HG03175 (cell line): Measurements from ENCODE around the gene CBARP.

ENCODE experiments used
- ATAC-seq: cut with Tn5 transposase; IDR thresholded peaks from one replicate; pipeline ENCODE4 v1.9.1; 2021; ENCODE audit warnings: mild to moderate bottlenecking, moderate library complexity; ENCODE audit not compliant: unreplicated experiment

The CBARP gene

GRCh38 chr19:1266129-1266915 lies 28.5 kb upstream of the CBARP start:
- ATAC-seq = peak; percentile 31

GRCh38 chr19:1265615-1266128 lies 27.9 kb upstream of the CBARP start:
- ATAC-seq = no peak

GRCh38 chr19:1264801-1265614 lies 27.2 kb upstream of the CBARP start:
- no peak for ATAC-seq

- ATAC-seq = no peak
Measured at GRCh38 chr19:1263188-1263587, 25.4 kb upstream of the CBARP start.

- no peak for ATAC-seq
Measured at GRCh38 chr19:1262623-1263123, 24.9 kb upstream of the CBARP start.

- ATAC-seq = no peak
Measured at GRCh38 chr19:1261798-1262622, 24.2 kb upstream of the CBARP start.

- ATAC-seq = no peak
Measured at GRCh38 chr19:1261538-1261797, 23.7 kb upstream of the CBARP start.

GRCh38 chr19:1260749-1261537 lies 23.1 kb upstream of the CBARP start:
- ATAC-seq = peak; percentile 55

- ATAC-seq = peak; percentile 18
Measured at GRCh38 chr19:1259876-1260748, 22.3 kb upstream of the CBARP start.

GRCh38 chr19:1259206-1259875 lies 21.5 kb upstream of the CBARP start:
- peak; percentile 33 for ATAC-seq

- ATAC-seq = no peak
Measured at GRCh38 chr19:1258707-1259205, 21.0 kb upstream of the CBARP start.

GRCh38 chr19:1258163-1258492 lies 20.3 kb upstream of the CBARP start:
- no peak for ATAC-seq

GRCh38 chr19:1257475-1258162 lies 19.8 kb upstream of the CBARP start:
- ATAC-seq = no peak

- ATAC-seq = no peak
Measured at GRCh38 chr19:1256646-1257474, 19.1 kb upstream of the CBARP start.

GRCh38 chr19:1255186-1256161 lies 17.7 kb upstream of the CBARP start:
- ATAC-seq = no peak

GRCh38 chr19:1254530-1255185 lies 16.9 kb upstream of the CBARP start:
- no peak for ATAC-seq
